T-helper 17 cell (primary cell): ENCODE results near the gene MAST1. TPM values are rescaled to one million over a fixed set of nuclear protein-coding genes. Genes with fewer than 3 reads are reported as not detected.
"Not testable (repeated sequence)": the region's sequence is repeated elsewhere in the genome, so short reads cannot be mapped to it uniquely, and the experiment has no call there.

ENCODE experiments used
- ATAC-seq: fragments of 150-1000 bp; cut with Tn5 transposase; 2 replicates; pipeline ENCODE4 v1.10.0; 2021; ENCODE audit warnings: mild to moderate bottlenecking, moderate library complexity
- DNase-seq, 3 donors: peaks; one replicate each; pipeline versions ENCODE4 v3.0.0 to v3.0.0-alpha.2; 2020 to 2021
- H3K9me3 ChIP-seq: one replicate; pipeline ENCODE4 v1.7.0; 2013; ENCODE audit warnings: low read length, mild to moderate bottlenecking; ENCODE audit not compliant: control insufficient read depth, poor library complexity, severe bottlenecking
- H3K27ac Mint-ChIP-seq: one replicate; pipeline ENCODE4 v1.8.0; 2022; ENCODE audit warnings: mild to moderate bottlenecking, moderate library complexity, mixed read lengths
- H3K27me3 Mint-ChIP-seq: one replicate; pipeline ENCODE4 v1.8.0; 2022; ENCODE audit warnings: mixed read lengths
- H3K36me3 Mint-ChIP-seq: one replicate; pipeline ENCODE4 v1.8.0; 2022; ENCODE audit warnings: low read depth, mixed read lengths
- H3K4me1 Mint-ChIP-seq: one replicate; pipeline ENCODE4 v1.8.0; 2022; ENCODE audit warnings: mild to moderate bottlenecking, mixed read lengths
- H3K4me3 Mint-ChIP-seq: one replicate; pipeline ENCODE4 v1.8.0; 2022; ENCODE audit warnings: mild to moderate bottlenecking, moderate library complexity, mixed read lengths
- total RNA-seq, 4 donors: library from RNA in 2 of 4; stranded (reverse) in 2 of 4; gene quantifications; one replicate each; pipeline ENCODE4 v1.2.3 and lab custom pipeline; 2022 to 2026

The MAST1 gene
- total RNA-seq, 2 donors from 2014 or later = 1.5 to 4.1 TPM

DNA sequence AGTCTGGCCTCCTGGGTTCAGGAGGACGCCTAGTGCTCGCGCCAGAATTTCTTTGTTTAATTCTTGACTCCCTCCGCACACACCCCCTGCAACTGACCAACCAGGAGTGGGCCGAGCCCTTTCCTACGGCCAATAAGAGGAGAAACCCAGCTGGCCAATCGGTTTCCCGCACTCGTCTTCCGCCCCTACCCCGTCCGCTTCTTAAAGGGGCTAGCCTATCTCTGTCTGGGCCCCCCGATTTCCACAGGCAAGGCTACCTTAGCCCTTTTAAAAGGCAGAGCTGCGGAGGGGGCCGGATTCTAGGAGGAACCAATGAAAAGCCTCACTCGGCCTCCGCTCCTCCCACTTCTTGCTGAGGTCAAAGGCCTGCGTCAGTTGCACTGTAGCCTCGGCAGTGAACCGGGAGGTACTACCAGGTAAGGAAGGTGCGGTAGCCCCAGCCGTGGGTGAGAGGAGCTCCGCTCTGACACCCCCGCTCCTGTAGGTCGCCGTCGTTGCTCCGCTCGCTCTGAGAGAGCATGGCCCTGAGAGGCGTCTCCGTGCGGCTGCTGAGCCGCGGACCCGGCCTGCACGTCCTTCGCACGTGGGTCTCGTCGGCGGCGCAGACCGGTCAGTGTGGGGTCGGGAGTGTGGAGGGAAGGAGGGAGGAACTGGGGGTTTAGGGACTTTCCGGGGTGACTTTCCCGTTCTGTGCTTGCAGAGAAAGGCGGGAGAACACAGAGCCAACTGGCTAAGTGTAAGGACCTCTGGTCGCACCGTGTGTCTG lies 52.7 kb downstream of the MAST1 start, which contains the start of gene GCDH:
GCDH (plus strand) TSS at position 374 of the 766 bp plus-strand sequence; CDS start at position 519, 145 bp downstream.
- Mint-ChIP-seq H3K36me3 (peaks cover 7% of the 10 kb centered on the region), H3K27ac (peak within 1 kb of the TSS; percentile 94), H3K27me3 (no peaks in the 10 kb centered on the region), H3K4me1 (peaks cover 31% of the 10 kb centered on the region), H3K4me3 (peak within 1 kb of the TSS; percentile 99)
- ATAC-seq (peak; percentile 91), DNase-seq (peak; percentile 83 to 92 (median 90))
- no peaks in the 10 kb centered on the region for H3K9me3 ChIP-seq

DNA sequence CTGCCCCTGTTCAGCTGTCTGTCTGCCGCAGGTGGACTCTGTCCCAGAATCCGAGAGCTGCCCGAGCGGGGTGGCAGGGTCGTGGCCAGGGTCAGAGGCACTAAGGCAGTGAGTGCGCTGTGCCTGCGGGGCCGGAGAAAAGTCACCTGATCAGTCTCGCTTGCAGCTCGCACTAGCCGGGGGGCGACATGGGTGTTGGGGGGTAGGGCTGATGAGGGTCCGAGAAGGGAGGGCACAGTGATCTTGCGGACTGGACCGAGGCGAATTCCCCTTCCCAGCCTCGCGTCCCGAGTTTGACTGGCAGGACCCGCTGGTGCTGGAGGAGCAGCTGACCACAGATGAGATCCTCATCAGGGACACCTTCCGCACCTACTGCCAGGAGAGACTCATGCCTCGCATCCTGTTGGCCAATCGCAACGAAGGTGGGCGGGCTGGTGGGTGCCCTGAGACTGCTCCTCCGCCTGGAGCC lies 53.3 kb downstream of the MAST1 start:
- H3K27me3 Mint-ChIP-seq = no peaks in the 10 kb centered on the region
- peak overlapping the region; percentile 99 for H3K4me3 Mint-ChIP-seq
- H3K27ac Mint-ChIP-seq = peak overlapping the region; percentile 94
- no peak for DNase-seq
- H3K9me3 ChIP-seq = no peaks in the 10 kb centered on the region
- H3K36me3 Mint-ChIP-seq = peaks cover 7% of the 10 kb centered on the region
- H3K4me1 Mint-ChIP-seq = peaks cover 27% of the 10 kb centered on the region
- no peak for ATAC-seq

DNA sequence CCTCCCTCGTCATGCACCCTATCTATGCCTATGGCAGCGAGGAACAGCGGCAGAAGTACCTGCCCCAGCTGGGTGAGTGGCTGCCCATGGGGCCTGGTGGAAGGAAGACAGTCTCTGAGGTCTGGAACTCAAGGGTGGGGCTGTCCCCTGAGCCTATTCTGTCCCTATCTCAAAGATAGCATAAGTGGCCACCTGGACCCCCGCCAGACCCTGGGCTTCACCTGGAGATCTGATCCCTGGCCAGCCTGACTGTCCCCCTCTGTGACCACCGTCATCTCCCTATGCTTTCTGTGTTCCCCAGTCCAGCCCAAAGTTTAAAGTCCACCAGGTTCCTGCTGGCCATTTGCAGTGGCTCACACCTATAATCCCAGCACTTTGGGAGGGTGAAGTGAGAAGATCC lies 55.3 kb downstream of the MAST1 start:
- peak overlapping the region; percentile 57 for H3K27ac Mint-ChIP-seq
- H3K4me3 Mint-ChIP-seq = peak overlapping the region; percentile 21
- H3K27me3 Mint-ChIP-seq = no peaks in the 10 kb centered on the region
- peaks cover 25% of the 10 kb centered on the region for H3K4me1 Mint-ChIP-seq
- ATAC-seq (no peak), DNase-seq (no peak)
- H3K36me3 Mint-ChIP-seq = peaks cover 7% of the 10 kb centered on the region
- H3K9me3 ChIP-seq = no peaks in the 10 kb centered on the region

DNA sequence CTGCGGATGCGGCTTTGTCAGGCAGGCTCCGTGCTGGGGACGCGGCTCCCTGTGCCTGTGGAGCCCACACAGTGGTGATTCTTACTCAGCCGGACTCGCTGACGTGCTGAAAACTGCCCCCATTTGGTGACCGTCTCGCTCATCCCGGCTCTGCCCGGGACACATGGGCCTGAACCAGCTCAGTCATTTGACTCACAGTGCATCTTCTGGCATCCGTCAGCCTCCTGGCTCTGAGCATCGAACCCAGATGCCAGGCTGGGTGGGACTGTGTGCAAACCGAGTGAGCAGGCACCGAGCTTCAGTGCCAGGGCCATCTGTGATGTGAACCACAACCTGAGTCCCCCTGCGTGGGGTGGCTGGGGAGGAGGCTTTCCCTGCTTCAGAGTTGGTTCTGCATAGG lies 58.1 kb downstream of the MAST1 start:
- H3K9me3 ChIP-seq = no peaks in the 10 kb centered on the region
- H3K27ac Mint-ChIP-seq = no peak overlapping the region
- peaks cover 4% of the 10 kb centered on the region for H3K36me3 Mint-ChIP-seq
- H3K4me3 Mint-ChIP-seq = no peak overlapping the region
- peaks cover 13% of the 10 kb centered on the region for H3K4me1 Mint-ChIP-seq
- no peak for ATAC-seq
- no peaks in the 10 kb centered on the region for H3K27me3 Mint-ChIP-seq
- DNase-seq = no peak

DNA sequence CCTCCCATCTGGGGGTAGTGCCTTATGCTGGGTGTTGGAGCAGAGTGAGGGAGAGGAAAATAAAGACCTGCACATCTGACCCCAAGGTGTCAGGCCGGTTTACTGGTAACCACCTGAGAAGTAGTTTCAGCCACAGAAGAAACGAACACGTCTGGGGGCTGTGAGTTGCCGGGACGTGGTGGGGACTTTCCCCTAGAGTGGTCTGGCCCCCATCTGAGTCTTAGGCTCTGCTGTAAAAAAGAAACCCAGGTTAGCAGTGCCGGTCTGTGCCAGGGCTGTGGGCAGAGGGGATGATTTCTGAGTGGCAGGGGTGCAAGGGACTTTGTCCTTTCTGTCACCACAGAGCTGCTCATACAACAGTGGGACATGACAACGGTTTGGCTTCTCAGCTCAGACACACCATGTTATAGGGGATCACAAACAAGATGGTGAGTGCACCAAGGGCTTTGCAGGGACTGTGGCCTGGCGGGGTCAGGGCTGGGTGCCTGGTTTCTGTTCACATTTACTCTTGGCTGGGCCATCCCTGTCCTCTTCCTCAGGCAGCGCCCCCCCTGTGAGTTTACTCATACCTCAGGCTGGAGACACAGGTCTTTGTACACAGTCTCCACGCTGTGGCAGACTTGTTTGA lies 61.7 kb downstream of the MAST1 start:
- H3K9me3 ChIP-seq = no peaks in the 10 kb centered on the region
- Mint-ChIP-seq H3K27ac (no peak overlapping the region), H3K36me3 (peaks cover under 1% of the 10 kb centered on the region), H3K27me3 (no peaks in the 10 kb centered on the region), H3K4me3 (no peak overlapping the region), H3K4me1 (peaks cover under 1% of the 10 kb centered on the region)
- ATAC-seq (no peak), DNase-seq (no peak)

DNA sequence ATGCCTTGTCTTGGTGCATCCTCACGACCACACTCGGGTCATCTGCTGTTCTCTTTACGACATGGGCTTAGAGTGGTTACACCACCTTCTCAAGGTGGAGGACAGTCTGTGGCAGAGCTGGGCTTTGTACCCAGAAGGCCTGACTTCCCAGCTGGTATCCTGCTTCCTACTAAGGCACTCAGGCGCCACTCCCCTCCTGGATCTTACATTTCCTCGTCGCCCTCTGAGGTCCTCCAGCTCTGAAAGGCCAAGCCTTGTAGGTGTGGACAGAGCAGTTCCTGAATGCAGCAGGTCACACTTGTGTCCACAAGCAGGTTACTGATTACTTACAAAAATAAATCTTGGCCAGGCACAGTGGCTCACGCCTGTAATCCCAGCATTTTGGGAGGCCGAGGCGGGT lies 68.9 kb downstream of the MAST1 start:
- Mint-ChIP-seq H3K27me3 (no peaks in the 10 kb centered on the region), H3K27ac (no peak overlapping the region), H3K4me3 (no peak overlapping the region), H3K36me3 (no peaks in the 10 kb centered on the region), H3K4me1 (peaks cover 7% of the 10 kb centered on the region)
- DNase-seq (no peak), ATAC-seq (no peak)
- H3K9me3 ChIP-seq = no peaks in the 10 kb centered on the region

DNA sequence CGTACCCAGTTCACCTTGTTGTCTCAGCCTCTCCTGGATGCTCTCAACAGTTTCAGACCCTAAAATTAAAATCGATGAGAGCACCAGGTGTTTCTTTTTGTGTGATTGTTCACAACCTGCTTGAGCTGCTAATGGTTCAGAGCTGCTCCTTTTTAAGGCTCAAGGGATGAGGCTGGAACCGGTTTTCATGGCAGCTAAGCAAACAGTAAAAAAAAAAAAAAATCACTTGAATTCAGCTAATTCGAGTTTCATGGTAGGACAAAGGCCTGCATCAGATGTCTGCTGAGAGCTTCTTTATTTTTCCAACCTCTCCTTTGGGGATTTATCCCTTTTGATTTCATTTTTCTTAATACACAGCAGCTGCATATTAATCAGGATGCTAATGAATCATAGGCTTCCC lies 74.3 kb downstream of the MAST1 start:
- H3K27me3 Mint-ChIP-seq = no peaks in the 10 kb centered on the region
- H3K27ac Mint-ChIP-seq = no peak overlapping the region
- DNase-seq = no peak
- H3K4me3 Mint-ChIP-seq = no peak overlapping the region
- no peaks in the 10 kb centered on the region for H3K36me3 Mint-ChIP-seq
- no peak for ATAC-seq
- peaks cover 18% of the 10 kb centered on the region for H3K4me1 Mint-ChIP-seq
- H3K9me3 ChIP-seq = no peaks in the 10 kb centered on the region

DNA sequence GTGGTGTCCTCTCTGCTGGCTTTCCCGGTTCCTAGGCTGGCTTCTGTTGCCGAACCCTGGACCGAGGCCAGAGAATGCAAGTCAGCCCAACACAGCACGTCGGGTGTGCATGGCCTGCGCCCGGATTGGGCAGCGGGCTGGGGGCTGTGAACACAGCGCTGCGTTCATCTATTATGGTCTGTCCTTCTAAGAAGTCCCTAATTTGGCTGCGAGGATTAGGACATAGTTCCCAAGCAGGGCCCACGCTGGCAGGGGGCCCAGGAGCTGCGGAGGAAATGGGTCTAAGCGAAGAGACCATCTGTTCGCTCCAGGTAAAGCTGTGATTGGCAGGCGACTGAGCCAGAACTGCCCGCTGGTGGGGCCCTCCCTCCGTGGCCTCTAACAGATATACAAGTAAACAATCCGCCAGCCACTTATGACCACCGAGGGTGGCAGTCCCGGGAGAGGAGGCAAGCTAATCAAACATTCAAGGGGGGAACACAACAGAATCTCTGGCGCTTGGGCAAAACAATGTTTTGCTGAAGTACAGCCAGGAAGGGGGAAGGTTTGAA lies 74.8 kb downstream of the MAST1 start:
- Mint-ChIP-seq H3K4me1 (peaks cover 18% of the 10 kb centered on the region), H3K27ac (no peak overlapping the region), H3K4me3 (no peak overlapping the region), H3K27me3 (no peaks in the 10 kb centered on the region), H3K36me3 (no peaks in the 10 kb centered on the region)
- ATAC-seq (no peak), DNase-seq (no peak)
- no peaks in the 10 kb centered on the region for H3K9me3 ChIP-seq

DNA sequence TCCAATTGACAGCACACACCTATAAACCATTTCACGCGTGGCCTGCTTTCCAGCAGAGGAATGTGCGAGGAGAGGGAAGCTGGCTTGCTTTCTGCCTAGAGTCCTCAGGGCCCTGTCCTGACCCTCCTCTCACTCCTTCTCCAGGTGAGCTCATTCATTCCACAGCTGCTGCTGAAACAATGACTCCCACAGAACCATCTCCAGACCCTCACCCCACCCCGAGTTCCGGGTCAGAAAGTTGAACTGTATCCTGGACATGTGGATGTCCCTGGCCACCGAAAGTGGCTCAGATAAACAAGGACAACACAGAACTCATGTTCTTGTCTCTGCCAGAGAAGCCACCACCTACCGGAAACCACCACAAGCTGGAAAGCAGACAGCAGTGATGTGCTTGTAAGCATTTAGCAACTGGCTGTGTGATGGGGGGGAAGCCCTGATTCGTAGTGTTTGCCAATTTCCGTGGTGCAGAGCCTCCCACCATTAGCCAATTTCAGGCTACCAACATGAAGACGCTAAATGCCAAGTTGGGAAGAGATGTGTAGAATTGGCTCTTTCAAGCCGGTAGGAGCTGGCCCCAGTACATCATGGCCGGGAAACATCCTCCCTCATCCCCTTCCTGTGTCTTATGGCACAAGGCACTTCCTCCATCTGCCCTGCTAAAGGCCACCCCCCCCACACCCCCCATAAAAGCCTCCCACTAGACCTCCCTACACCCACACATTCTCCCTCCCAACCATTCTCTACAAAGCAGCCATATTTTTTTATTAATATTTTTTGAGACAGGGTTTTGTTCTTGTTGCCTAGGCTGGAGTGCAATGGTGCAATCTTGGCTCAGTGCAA lies 75.8 kb downstream of the MAST1 start:
- H3K4me1 Mint-ChIP-seq = peaks cover 16% of the 10 kb centered on the region
- no peaks in the 10 kb centered on the region for H3K9me3 ChIP-seq
- peak; percentile 91 for ATAC-seq
- H3K36me3 Mint-ChIP-seq = no peaks in the 10 kb centered on the region
- H3K4me3 Mint-ChIP-seq = peak overlapping the region; percentile 73
- no peak for DNase-seq
- no peaks in the 10 kb centered on the region for H3K27me3 Mint-ChIP-seq
- peak overlapping the region; percentile 90 for H3K27ac Mint-ChIP-seq

DNA sequence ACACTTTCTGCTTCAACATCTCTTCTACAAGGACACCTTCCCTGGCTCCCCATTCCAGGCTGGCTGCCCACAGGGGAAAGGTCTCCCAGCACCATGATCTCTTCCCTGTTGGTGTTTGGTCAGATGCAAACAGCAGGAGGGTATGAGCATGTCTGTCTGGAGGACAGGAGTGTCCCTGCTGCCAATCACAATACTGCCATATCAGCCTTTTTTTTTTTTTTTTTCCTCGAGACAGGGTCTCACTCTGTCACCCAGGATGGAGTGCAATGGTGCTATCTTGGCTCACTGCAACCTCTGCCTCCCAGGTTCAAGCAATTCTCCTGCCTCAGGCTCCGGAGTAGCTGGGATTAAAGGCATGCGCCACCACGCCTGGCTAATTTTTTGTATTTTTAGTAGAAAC lies 77.5 kb downstream of the MAST1 start:
- DNase-seq, ATAC-seq, H3K27ac Mint-ChIP-seq, H3K36me3 Mint-ChIP-seq, H3K9me3 ChIP-seq, H3K27me3 Mint-ChIP-seq: not testable (repeated sequence)
- peaks cover 20% of the 10 kb centered on the region for H3K4me1 Mint-ChIP-seq
- peak overlapping the region; percentile 50 for H3K4me3 Mint-ChIP-seq

DNA sequence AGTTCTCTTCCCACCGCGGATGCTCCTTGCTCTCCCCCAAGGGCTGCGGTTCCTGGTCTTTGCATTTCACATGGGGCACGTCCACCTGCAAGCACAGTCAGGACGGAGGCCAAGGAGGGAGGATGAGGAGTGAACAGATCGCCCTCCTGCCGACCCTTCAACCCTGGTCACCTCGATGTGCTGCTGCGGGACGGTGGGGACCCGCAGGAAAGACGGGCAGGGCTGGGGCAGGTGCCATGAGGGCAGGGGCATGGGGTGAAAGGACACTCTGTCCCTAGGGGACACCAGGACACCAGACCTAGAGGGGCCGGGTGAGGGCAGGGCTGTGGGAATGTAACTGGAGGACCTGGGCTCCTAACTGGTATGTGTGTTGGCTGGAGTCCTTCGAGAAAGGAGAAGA lies 79.9 kb downstream of the MAST1 start:
- no peak for DNase-seq
- peak overlapping the region; percentile 90 for H3K27ac Mint-ChIP-seq
- no peaks in the 10 kb centered on the region for H3K27me3 Mint-ChIP-seq
- H3K4me3 Mint-ChIP-seq = peak overlapping the region; percentile 84
- peaks cover 22% of the 10 kb centered on the region for H3K4me1 Mint-ChIP-seq
- no peak for ATAC-seq
- H3K9me3 ChIP-seq = no peaks in the 10 kb centered on the region
- peaks cover 4% of the 10 kb centered on the region for H3K36me3 Mint-ChIP-seq

DNA sequence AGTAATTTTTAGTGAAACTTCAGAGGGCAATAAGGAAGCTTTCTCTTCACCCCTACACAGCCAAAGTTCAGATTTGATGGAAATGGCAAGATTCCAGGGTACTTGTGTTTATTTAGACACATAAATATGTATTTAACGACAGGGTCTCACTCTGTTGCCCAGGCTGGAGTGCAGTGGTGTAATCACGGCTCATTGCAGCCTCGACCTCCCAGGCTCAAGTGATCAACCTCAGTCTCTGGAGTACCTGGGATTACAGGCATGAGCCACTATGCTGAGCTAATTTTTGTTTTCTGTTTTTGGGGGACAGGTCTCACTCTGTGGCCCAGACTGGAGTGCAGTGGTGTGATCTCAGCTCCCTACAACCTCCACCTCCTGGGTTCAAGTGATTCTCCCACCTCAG lies 82.7 kb downstream of the MAST1 start:
- DNase-seq (no peak), ATAC-seq (no peak)
- Mint-ChIP-seq H3K27ac (peak overlapping the region; percentile 90), H3K27me3 (no peaks in the 10 kb centered on the region), H3K4me3 (no peak overlapping the region), H3K4me1 (peaks cover 14% of the 10 kb centered on the region), H3K36me3 (peaks cover 4% of the 10 kb centered on the region)
- no peaks in the 10 kb centered on the region for H3K9me3 ChIP-seq

DNA sequence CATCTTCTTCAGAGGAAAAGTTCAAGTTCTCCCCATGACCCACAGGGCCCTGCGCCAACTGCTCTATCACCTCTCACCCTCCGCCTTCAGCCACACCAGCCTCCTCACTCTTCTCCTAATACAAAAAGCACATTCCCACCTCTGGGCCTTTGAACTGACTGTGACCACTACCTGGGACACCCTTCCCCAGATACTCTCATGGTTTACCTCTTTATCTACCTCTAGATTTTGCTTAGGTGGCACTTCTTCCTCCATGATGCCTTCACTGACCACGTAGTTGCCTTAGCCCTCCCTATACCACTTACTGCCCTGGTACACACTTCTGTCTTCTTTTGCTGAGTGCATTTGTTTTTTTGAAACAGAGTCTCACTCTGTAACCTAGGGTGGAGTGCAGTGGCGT lies 84.6 kb downstream of the MAST1 start:
- peak overlapping the region; percentile 32 for H3K27ac Mint-ChIP-seq
- no peaks in the 10 kb centered on the region for H3K27me3 Mint-ChIP-seq
- H3K9me3 ChIP-seq = no peaks in the 10 kb centered on the region
- H3K4me3 Mint-ChIP-seq = no peak overlapping the region
- peaks cover 4% of the 10 kb centered on the region for H3K36me3 Mint-ChIP-seq
- DNase-seq (no peak), ATAC-seq (no peak)
- H3K4me1 Mint-ChIP-seq = peaks cover 11% of the 10 kb centered on the region
